LHCN-M2 (cell line): ENCODE results near the gene LZTS3. TPM values are rescaled to one million over a fixed set of nuclear protein-coding genes. Genes with fewer than 3 reads are reported as not detected.
"Not testable (repeated sequence)": the region's sequence is repeated elsewhere in the genome, so short reads cannot be mapped to it uniquely, and the experiment has no call there.

Experiments used
- DNase-seq: peaks from one replicate; pipeline ENCODE4 v3.0.0-alpha.2; 2012; ENCODE audit warnings: low read depth
- polyA plus RNA-seq: library from polyadenylated mRNA; unstranded; fragments of >200 nt; gene quantifications from one replicate; pipeline ENCODE4 v1.2.1, GENCODE V29; 2012; ENCODE audit warnings: missing spikeins
- total RNA-seq: library from RNA; depleted of rRNA; stranded (reverse); fragments of >200 nt; gene quantifications from 2 replicates; pipeline ENCODE4 v1.2.3, GENCODE V29; 2014; rRNA removed

LZTS3 gene
- total RNA-seq = 5.5 and 6.7 TPM in 2 replicates
- polyA plus RNA-seq = 3.9 TPM

GRCh38 chr20:3172933-3173609, at the start of gene LZTS3:
TSS of gene LZTS3 (minus strand) at chr20:3173549. CDS start at chr20:3167163, 6,386 bp downstream.
- DNase-seq = peak; percentile 38

- no peak for DNase-seq
Observed at GRCh38 chr20:3221398-3222226, 48.3 kb upstream of the LZTS3 start.

- DNase-seq = no peak
Observed at GRCh38 chr20:3218307-3218988, 45.1 kb upstream of the LZTS3 start.

GRCh38 chr20:3215359-3215917, 42.1 kb upstream of the LZTS3 start:
- DNase-seq = not testable (repeated sequence)

GRCh38 chr20:3213226-3213625, 39.9 kb upstream of the LZTS3 start:
- no peak for DNase-seq

- DNase-seq = no peak
Observed at GRCh38 chr20:3210346-3210745, 37.0 kb upstream of the LZTS3 start.

- peak; percentile 31 for DNase-seq
Observed at GRCh38 chr20:3209946-3210317, 36.6 kb upstream of the LZTS3 start.

GRCh38 chr20:3209257-3209945, 36.1 kb upstream of the LZTS3 start, which contains the start of gene ITPA:
TSS of gene ITPA (plus strand) at chr20:3209498. CDS start at chr20:3209552, 54 bp downstream.
- peak; percentile 41 for DNase-seq

- DNase-seq = peak; percentile 13
Observed at GRCh38 chr20:3208786-3209256, 35.5 kb upstream of the LZTS3 start.

GRCh38 chr20:3204124-3204794, 30.9 kb upstream of the LZTS3 start, which contains the start of gene DDRGK1:
TSS of gene DDRGK1 (minus strand) at chr20:3204682. CDS start at chr20:3204627, 55 bp downstream.
- DNase-seq = peak; percentile 78

GRCh38 chr20:3203315-3204123, 30.2 kb upstream of the LZTS3 start:
- peak; percentile 6 for DNase-seq

GRCh38 chr20:3202965-3203314, 29.6 kb upstream of the LZTS3 start:
- DNase-seq = no peak

GRCh38 chr20:3199976-3200755, 26.8 kb upstream of the LZTS3 start:
- no peak for DNase-seq

GRCh38 chr20:3199206-3199605, 25.9 kb upstream of the LZTS3 start:
- DNase-seq = no peak

GRCh38 chr20:3195590-3196237, 22.4 kb upstream of the LZTS3 start:
- no peak for DNase-seq

GRCh38 chr20:3194617-3195280, 21.4 kb upstream of the LZTS3 start:
- DNase-seq = no peak

GRCh38 chr20:3193806-3194616, 20.7 kb upstream of the LZTS3 start:
- DNase-seq = no peak
